ENCODE measurements around the gene DOK3.
A peak's percentile ranks its signal among the peaks of the same experiment; 100 is the strongest.

DOK3 gene

DNA sequence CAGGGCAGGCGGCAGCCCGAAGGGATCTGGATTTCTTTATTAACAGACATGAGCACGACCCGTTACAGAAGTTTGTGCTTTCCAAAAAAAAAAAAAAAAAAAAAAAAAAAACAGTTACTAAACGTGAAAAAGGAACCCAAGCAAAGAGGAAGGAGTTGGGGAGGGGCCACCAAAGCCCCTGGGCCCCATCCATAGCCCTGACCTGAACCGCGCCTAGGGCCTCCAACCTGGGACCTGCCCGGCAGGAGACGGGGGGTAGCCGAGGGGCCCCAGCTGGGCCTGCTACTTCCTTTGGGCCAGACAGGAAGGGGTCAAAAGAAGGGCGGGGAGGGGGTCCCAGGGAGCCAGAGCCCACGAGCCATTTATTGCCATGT, 53.0 kb downstream of the DOK3 start:
- Histone ChIP-seq H3K4me2 (ENCODE audit: low read length) (peak overlapping the region; percentile 83; the same call in 1 of the 2 replicates), H3F3A (ENCODE audit: insufficient read depth, low read length) (no peaks in the 10 kb centered on the region), H3K27me3 (ENCODE audit: insufficient read depth, low read length) (no peaks in the 10 kb centered on the region), H2AFZ (ENCODE audit: low read length) (no peak overlapping the region), H3K9me2 (ENCODE audit: low read depth, low read length) (no peaks in the 10 kb centered on the region), H3K4me3 (ENCODE audit: low read depth, low read length, poor library complexity, severe bottlenecking) (no peak overlapping the region), H3K27ac (ENCODE audit: low read depth, low read length, poor library complexity, severe bottlenecking) (peak overlapping the region; percentile 96), H3K4me1 (ENCODE audit: insufficient read depth, low read length, severe bottlenecking) (peaks cover 36% of the 10 kb centered on the region), H3K36me3 (ENCODE audit: insufficient read depth, low read length) (peaks cover 39% of the 10 kb centered on the region; the same call in 1 of the 2 replicates), H3K9ac (ENCODE audit: low read length) (no peak overlapping the region), H3K9me3 (ENCODE audit: low read length) (no peaks in the 10 kb centered on the region), H3K79me2 (ENCODE audit: insufficient read depth, low read length) (no peaks in the 10 kb centered on the region), H4K20me1 (ENCODE audit: insufficient read depth, low read length) (no peaks in the 10 kb centered on the region)
- TF ChIP-seq EZH2 (IDR thresholded peaks at IDR 0.05; ENCODE audit: borderline replicate concordance, low read length): no peak
- TF ChIP-seq CTCF (IDR thresholded peaks at IDR 0.05; ENCODE audit: low read length): peak; percentile 9; the same call in 1 of the 2 replicates

DNA sequence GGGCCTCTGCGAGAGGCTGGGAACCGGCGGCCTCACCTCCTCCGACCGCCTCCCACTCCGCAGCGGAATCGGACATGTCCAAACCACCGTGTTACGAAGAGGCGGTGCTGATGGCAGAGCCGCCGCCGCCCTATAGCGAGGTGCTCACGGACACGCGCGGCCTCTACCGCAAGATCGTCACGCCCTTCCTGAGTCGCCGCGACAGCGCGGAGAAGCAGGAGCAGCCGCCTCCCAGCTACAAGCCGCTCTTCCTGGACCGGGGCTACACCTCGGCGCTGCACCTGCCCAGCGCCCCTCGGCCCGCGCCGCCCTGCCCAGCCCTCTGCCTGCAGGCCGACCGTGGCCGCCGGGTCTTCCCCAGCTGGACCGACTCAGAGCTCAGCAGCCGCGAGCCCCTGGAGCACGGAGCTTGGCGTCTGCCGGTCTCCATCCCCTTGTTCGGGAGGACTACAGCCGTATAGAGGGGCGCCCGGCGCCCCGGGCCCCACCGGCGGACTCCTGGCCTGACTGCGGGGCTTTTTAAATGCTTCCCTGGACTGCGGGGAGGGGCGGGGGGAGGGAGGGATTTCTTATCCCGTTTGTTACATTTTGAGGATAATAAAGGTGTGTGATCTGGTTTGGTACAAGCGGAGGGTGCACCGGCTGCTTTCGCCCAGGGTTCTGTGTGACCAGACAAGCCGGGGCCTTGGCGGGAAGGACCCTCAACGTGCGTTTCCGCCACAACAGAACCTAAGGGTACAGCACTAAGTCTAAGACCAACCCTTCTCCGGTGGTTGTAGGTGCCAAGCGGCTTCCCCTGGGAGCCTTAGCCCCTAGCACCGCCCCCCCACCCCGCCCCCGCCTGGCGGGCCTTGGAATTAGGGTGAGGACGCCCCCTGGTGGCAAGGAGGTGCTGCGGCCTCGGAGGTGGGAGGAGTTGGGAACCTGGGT, 53.7 kb downstream of the DOK3 start:
- Histone ChIP-seq H4K20me1 (ENCODE audit: insufficient read depth, low read length) (no peaks in the 10 kb centered on the region), H3F3A (ENCODE audit: insufficient read depth, low read length) (no peaks in the 10 kb centered on the region), H3K27ac (ENCODE audit: low read depth, low read length, poor library complexity, severe bottlenecking) (peak overlapping the region; percentile 96), H3K4me1 (ENCODE audit: insufficient read depth, low read length, severe bottlenecking) (peaks cover 36% of the 10 kb centered on the region), H3K9ac (ENCODE audit: low read length) (peak overlapping the region; percentile 91), H3K4me2 (ENCODE audit: low read length) (peak overlapping the region; percentile 83), H3K36me3 (ENCODE audit: insufficient read depth, low read length) (peaks cover 39% of the 10 kb centered on the region; the same call in 1 of the 2 replicates), H3K9me2 (ENCODE audit: low read depth, low read length) (no peaks in the 10 kb centered on the region), H2AFZ (ENCODE audit: low read length) (no peak overlapping the region), H3K9me3 (ENCODE audit: low read length) (no peaks in the 10 kb centered on the region), H3K27me3 (ENCODE audit: insufficient read depth, low read length) (no peaks in the 10 kb centered on the region), H3K4me3 (ENCODE audit: low read depth, low read length, poor library complexity, severe bottlenecking) (peak overlapping the region; percentile 78), H3K79me2 (ENCODE audit: insufficient read depth, low read length) (no peaks in the 10 kb centered on the region)
- peak; percentile 94 for TF ChIP-seq CTCF (IDR thresholded peaks at IDR 0.05; ENCODE audit: low read length)
- no peak for TF ChIP-seq EZH2 (IDR thresholded peaks at IDR 0.05; ENCODE audit: borderline replicate concordance, low read length)

GRCh38 chr5:177455036-177455660, 54.5 kb downstream of the DOK3 start:
- no peaks in the 10 kb centered on the region for H3K27me3 ChIP-seq (ENCODE audit: insufficient read depth, low read length)
- H3K9me2 ChIP-seq (ENCODE audit: low read depth, low read length): no peaks in the 10 kb centered on the region
- peak overlapping the region; percentile 91 for H3K9ac ChIP-seq (ENCODE audit: low read length)
- no peaks in the 10 kb centered on the region for H4K20me1 ChIP-seq (ENCODE audit: insufficient read depth, low read length)
- peak overlapping the region; percentile 96 for H3K27ac ChIP-seq (ENCODE audit: low read depth, low read length, poor library complexity, severe bottlenecking)
- H3K79me2 ChIP-seq (ENCODE audit: insufficient read depth, low read length): no peaks in the 10 kb centered on the region
- H3K36me3 ChIP-seq (ENCODE audit: insufficient read depth, low read length): peaks cover 33% of the 10 kb centered on the region; the same call in 1 of the 2 replicates
- H3K4me2 ChIP-seq (ENCODE audit: low read length): peak overlapping the region; percentile 83
- H3K4me1 ChIP-seq (ENCODE audit: insufficient read depth, low read length, severe bottlenecking): peaks cover 36% of the 10 kb centered on the region
- TF ChIP-seq CTCF (IDR thresholded peaks at IDR 0.05; ENCODE audit: low read length) (peak; percentile 80), EZH2 (IDR thresholded peaks at IDR 0.05; ENCODE audit: borderline replicate concordance, low read length) (no peak)
- H3K9me3 ChIP-seq (ENCODE audit: low read length): no peaks in the 10 kb centered on the region
- no peaks in the 10 kb centered on the region for H3F3A ChIP-seq (ENCODE audit: insufficient read depth, low read length)
- no peak overlapping the region for H2AFZ ChIP-seq (ENCODE audit: low read length)
- peak overlapping the region; percentile 78 for H3K4me3 ChIP-seq (ENCODE audit: low read depth, low read length, poor library complexity, severe bottlenecking)

All from OCI-LY1 (cell line).